GM19239 (cell line): ENCODE measurements around the gene CFAP77.

Experiments used
- DNase-seq: peaks from one replicate; pipeline ENCODE4 v3.0.0; 2011; ENCODE audit warnings: low spot score; ENCODE audit not compliant: insufficient read length
- FAIRE-seq: peaks from 2 replicates; lab custom pipeline; 2011; peaks lifted over from hg19 to GRCh38; lab: Jason Lieb, UNC

CFAP77 gene

DNA sequence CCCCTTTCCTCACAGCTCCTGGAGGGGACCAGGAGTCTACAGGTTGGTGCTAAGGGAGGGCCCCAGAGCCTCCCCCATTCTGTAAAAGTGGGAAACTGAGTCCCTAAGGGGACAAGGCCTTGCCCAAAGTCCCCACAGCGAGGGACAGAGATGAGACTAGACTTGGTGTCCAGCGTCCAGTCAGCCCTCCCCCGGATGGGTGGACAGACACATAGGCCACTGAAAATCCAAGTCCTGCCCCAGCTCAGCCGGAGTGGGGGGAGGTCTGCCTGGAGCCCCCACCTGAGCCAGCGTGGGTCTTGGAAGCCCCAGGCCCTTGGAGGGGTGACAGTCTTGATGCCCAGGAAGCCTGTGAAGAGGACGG lies 177.6 kb downstream of the CFAP77 start:
- FAIRE-seq = no peak
- no peak for DNase-seq

DNA sequence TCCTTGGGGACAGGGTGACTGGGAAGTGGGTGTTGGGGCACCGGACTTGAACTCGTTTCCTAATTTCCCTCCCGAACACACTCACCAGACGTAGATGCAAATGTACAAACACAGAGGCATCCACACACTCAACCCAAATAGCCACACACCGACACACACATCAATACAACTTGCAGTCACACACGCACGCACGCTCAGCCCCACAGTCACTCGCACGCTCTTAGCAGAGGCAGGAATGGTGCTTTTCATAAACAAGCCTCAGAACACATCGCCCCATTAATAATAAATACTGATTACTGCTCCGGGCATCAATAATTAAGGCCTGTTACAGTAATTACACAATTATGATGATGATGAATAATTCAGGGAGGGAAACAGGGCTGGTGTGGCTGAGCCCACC lies 178.1 kb downstream of the CFAP77 start:
- DNase-seq = no peak
- FAIRE-seq = no peak

DNA sequence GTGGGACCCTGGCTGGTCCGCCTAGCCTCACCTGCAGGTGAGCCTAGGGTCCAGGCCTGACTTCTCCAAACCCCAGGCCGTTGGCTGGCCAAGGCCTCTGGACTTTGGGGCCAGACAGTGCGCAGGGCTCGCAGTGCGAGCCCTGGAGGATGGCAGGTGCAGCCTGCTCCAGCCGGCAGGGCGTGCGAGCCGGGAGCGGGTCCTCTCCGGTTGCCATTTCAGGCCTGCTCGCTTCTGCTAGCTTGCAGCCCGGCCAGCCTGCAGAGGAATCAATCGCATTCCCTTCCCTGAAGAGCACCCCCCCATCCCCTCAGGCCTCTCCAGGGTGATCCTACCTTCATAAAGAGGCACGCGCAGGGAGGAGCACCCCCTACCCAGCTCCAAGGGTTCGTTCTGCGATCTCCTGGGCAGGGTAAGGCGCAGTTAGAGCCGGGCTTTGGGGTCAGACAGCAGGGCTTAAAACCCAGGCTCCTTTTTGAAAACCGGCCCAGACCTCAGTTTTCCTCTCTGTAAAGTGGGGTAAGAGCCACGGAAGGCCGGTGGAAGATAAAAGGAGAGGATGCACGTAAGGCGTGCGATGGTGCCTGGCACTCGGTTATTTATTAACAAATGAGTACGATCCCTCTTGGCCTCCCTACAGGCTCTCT lies 178.6 kb downstream of the CFAP77 start:
- DNase-seq = no peak

DNA sequence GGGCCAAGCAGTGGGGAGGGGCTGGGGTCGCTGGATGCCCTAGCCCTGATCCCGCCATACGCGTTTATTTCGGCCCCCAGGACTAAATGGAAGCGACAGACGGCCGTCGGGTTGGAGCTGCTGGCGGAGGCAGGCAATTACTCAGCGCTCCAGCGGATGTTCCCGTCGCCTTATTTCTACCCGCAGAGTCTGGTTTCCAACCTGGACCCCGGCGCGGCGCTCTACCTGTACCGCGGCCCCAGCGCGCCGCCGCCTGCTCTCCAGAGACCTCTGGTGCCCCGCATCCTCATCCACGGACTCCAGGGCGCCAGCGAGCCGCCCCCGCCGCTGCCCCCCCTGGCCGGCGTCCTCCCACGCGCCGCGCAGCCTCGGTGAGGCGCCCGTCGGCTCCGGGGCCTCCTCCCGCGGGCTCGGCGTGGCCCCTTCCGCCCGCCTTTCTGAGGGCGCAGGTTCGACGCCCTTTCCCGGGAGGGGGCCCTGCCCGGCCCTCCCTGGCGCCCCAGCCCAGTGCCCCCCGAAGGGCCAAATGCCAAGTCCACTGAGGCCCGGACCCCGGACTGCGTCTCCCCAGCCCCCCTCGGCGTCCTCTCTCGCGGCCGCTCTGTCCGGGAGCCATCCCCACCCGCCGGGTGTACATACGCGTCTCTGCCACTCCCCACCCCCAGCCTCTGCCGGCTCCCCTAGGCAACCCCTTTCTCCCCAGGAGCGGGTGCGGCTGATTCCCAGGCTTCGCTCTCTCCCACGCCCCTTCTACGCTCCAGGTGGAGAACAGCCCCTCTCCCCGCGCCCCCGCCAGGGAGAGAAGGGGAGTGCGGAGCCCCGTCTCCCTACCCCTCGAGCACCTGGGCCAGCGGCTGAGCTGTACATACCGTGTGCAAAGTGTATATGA lies 179.4 kb downstream of the CFAP77 start:
- no peak for FAIRE-seq
- no peak for DNase-seq

More for the DNA sequence above, 178.6 kb downstream of the CFAP77 start:
- no peak for FAIRE-seq

DNA sequence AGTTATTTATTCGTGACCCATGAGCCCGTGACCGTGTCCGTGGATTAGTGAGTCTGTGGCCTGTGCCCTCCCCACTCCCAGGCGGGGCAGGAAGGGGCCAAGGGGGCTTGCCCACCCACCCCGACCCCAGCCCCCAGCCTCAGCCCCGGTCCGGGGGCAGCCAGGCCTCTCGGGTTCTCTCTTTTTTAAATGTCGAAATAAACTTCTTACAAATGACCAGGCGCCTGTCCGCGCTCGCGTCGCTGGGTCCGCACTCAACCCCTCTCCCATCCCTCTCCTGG lies 180.0 kb downstream of the CFAP77 start:
- no peak for FAIRE-seq
- no peak for DNase-seq

DNA sequence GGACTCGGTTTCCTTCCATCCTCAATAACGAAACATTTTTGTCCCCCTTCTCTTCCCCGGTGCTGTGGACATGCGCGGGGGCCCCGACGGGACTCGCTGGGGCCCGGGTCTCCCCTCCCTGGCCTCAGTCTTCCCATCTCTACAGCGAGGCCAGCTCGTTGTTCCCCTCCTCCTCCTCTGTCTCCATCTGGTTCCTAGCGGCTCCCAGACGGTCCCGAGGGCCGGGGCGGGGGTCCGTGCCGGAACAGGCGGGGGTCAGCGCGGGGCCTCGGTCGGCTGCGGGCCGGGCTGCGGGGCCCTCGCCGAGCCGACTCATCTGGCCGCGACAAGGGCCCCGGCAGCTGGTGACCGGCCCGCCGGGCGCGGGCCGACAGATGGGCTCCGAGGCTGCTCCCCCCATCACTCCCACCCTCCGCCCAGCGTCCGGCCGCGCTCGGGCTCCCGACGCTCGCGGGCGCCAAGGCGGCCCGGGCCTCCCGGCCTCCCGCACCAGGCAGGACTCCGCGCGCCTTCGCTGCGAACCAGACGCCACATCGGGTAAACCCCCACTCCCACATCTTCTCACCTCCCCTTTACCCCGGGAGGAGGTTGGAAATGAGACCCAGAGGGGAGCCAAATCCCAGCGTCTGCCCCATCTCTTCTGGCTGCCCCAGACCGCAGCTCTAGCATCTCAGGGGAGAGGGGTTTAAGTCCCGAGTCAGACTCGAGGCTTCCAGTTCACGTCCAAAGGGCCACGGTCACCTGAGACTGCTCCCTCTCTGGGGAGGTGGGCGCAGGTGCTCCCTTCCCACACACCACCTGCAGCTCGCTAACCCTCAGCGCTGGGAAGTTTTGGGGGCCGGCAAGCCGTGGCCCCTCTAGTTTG lies 180.5 kb downstream of the CFAP77 start:
- no peak for DNase-seq
- no peak for FAIRE-seq

DNA sequence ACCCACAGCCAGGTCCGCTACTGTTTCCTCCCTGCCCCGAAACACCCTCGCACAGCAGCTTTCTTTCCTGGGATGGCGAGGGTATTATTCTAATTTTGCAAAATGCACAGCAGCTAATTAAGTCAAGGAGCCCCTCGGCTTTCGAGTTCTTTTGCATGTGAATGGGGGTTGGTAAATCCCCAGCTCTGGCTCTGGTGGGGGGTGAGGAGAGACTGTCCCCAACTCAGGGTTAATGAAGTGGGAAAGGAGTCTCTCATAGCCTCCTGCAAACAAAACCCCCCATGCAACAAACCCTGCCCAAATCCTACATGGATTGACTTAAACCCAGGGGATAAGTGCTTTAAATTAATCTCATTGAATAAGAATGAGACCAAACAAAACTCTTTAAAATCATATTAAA lies 181.2 kb downstream of the CFAP77 start:
- FAIRE-seq (no peak), DNase-seq (no peak)

GRCh38 chr9:132591751-132592314 lies 181.8 kb downstream of the CFAP77 start:
- FAIRE-seq (no peak), DNase-seq (no peak)

DNA sequence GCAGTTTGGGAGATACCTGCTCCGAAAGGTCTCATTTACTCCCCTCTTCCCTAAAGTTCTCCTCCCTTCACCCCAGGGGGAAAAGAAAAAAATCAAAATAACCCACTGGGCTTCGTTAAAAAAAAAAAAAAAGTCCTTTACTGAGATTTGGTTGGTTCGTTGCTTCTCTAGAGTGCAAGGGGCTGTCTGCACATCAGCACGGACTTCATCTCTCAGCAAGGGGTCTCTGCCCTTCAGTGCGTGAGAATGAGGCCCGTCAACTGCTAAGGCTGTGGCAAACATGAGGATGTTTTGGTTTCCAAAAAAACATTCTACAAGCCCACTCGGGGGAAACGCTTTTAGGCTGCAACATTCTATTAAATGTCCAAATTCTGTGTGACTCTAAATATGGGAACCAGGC lies 182.4 kb downstream of the CFAP77 start:
- no peak for FAIRE-seq

GRCh38 chr9:132594412-132594811 lies 184.4 kb downstream of the CFAP77 start:
- no peak for FAIRE-seq
- no peak for DNase-seq

More for the DNA sequence above, 182.4 kb downstream of the CFAP77 start:
- DNase-seq = no peak

GRCh38 chr9:132595319-132595718 lies 185.3 kb downstream of the CFAP77 start:
- FAIRE-seq (no peak), DNase-seq (no peak)

GRCh38 chr9:132596200-132596599 lies 186.2 kb downstream of the CFAP77 start:
- FAIRE-seq = no peak

DNA sequence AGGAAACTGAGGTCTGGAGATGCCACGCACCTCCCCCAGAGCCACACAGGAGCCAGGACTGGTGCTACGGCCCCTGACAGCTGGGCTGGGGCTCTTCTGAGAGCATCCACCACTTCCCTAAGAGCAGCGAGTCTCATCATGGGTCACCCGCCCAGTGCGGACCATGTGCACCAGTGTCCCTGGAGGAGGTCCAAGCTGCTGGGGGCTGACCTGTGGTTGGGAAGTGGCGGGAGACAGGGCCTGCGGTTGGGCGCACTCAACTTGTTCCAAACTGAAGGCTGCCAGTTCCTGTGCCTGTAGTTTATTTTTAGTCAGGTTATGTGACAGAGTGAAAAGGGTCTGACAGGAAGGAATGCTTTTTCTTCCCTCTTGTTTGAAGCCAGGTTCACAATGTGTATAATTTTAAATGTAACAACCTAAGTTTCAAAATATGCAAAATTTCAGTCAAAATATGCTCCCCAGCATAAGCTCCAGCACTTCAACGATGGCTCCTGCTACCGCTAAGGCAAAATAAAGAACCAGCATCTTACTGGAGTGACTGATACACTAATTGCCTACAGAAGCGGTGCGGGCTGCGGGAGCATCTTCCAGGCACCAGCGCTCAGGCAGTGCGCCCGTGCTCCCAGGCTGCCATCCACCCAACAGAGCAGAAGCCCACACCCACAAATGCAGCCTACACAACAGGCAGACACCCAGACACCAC lies 187.2 kb downstream of the CFAP77 start:
- DNase-seq (no peak), FAIRE-seq (no peak)

More at GRCh38 chr9:132596200-132596599, 186.2 kb downstream of the CFAP77 start:
- no peak for DNase-seq

DNA sequence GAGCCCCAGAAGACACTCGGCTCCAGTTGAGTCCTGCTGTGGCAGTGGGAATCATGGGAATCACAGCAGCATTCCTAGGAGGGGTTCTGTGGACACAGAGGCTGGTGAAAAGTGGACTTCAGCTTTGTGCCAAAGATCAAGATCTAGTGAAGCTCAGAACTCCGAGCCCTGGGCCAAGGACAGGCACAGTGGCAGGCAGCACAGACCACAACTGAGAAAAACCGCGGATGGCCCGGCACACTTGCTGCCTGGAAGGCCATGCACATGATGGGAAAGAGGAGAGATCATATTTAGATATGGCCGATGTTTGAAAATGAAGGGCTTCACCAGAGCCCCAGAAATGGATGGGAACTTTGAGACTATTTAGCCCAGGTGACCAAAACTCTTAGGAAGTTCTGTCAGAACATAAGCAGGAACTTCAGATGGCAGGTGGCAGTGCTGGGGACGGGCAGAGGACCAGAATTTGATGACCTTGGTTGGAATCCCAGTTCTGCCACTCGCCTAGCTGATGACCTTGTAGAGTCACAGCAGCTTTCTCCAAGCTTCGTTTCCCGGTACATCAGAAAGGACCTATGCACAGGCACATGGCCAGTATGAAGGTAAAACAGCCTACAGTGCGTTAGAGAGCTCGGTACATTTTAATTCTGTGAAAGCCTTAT lies 190.4 kb downstream of the CFAP77 start:
- FAIRE-seq (no peak), DNase-seq (no peak)

DNA sequence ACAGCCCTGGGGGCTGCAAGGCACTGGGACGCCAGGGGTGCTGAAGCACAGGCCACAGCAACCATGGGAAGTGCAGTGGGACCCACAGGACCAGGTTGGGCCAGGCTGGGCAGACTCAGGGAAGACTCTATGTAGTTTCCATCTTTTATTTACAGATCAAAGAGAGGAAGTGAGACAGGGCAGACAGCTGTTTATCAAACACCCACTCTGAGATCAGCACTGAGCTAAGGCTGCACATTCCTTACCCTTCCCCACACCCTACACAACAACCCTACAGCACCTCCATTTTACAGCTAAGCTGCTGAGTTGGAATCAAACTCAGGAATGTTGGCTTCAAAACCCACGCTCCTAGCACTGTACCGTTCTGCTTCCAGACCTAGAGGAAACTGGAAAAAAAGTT lies 192.2 kb downstream of the CFAP77 start:
- no peak for FAIRE-seq
- DNase-seq = no peak

DNA sequence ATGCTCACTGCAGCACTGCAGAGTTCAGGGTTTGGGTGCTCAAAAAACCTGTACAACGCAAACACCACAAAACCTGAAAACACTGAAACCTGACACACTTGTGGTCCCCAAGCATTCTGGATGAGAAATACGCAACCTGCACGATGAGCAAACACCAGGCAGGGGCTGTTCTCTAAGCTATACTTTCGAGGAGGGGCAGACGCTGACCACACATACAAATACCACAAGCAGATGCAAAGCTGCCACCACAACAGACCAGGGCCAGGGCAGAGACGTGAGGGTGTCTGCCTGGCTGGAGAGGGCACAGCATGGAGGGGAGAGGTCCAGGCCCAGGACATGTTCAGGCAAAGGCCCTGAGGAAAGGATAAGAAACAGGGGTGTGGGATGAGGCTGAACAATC lies 195.4 kb downstream of the CFAP77 start:
- FAIRE-seq (no peak), DNase-seq (no peak)

GRCh38 chr9:132606066-132606465 lies 196.1 kb downstream of the CFAP77 start:
- DNase-seq (no peak), FAIRE-seq (no peak)

DNA sequence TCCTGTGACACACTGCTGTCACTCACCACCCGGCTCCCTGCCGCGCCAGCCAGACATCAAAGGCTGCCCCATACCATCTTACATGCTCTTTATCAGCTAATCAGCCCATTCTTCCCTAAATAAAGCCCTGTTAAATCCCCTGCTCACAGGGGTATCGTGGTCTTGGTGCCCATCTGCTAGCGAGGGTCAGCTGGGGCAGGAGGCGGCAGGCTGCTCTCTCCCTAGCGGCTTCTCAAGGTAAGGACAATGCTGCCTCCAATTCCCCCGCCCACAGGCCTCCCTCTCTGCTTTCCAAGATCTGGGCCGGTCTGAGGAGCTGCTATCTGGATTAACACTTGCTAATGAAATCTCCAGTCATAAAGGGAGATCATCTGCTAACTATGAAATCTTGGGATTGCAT lies 199.2 kb downstream of the CFAP77 start:
- FAIRE-seq (no peak), DNase-seq (no peak)

GRCh38 chr9:132609829-132610228 lies 199.8 kb downstream of the CFAP77 start:
- no peak for DNase-seq

DNA sequence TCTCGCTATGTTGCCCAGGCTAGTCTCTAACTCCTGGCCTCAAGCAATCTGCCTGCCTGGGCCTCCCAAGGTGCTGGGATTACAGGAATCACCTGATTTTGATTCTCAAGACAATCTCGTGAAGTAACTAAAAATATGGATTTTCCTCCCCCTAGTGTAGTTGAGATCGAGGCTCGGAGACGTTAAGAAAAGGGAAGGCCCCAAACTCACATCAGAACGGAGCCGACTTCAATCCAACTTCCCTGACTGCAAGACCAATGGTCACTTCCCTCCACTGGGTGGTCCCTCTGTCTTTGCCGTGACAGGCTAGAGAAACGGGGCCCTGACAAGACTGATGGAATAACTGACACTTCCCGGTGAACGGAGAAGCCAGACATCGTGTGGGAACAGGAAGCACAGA lies 200.7 kb downstream of the CFAP77 start:
- FAIRE-seq (no peak), DNase-seq (no peak)

More at GRCh38 chr9:132609829-132610228, 199.8 kb downstream of the CFAP77 start:
- no peak for FAIRE-seq
